ENCODE results near the gene NBEAL2. TPM values are rescaled to one million over a fixed set of nuclear protein-coding genes. Genes with fewer than 3 reads are reported as not detected.
A peak's percentile ranks its signal among the peaks of the same experiment; 100 is the strongest.

The NBEAL2 gene
- total RNA-seq = 100 to 1,000 TPM in 1 of 4 donors, 10 to 100 TPM in 3; 17.4 to 113 (median 33.6) TPM

DNA sequence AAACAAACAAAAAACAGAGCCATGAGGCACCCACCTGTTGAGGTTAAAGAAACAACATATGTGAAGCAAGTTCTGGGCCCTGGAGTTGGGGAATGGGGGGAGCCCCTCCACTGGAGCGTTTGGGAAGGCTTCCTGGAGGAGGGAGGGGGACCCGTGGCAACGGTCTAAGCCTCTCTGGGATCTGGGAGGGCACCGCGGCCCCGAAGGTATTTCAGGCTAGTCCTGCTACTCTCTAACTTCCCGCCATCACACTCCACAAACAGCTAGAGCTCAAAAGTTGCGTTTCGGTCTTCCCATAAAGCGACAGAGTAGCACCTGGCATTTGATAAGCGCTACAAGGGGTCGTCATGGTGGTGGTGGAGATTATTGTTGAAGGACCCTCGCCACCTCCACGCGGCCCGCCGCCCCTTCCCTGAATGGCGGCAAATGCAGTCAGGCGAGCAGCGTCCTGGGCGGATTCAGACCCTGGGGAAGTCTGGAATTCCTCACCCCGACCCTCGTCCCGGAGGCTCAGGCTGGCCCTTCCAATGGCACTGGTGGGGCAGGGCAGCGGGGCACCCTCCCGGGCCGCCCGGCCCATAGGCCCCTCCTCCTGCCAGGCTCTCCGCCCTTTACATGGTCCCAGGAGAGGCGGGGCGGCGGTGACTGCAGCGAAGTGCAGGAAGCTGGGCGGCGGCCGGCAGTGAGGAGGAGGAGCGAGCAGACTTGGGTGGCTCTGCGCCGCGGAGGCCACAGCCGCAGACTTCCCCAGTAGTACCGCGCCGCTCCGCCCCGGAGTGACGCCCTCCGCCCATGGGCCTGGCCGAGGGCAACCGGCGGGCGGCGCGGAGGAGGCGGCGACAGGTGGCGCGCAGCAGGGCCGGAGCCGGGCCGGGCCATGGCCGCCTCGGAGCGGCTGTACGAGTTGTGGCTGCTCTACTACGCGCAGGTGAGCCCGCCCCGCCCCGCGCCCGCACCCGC, at the start of gene NBEAL2:
NBEAL2 (plus strand) TSS at position 682 of the 960 bp plus-strand sequence; CDS start at position 878, 196 bp downstream.
- TF ChIP-seq CTCF (IDR thresholded peaks at IDR 0.05) = no peak
- ATAC-seq (ENCODE audit: low FRiP score) (peak; percentile 84), DNase-seq (ENCODE audit: low spot score) (peak; percentile 83)

GRCh38 chr3:46930166-46930944, 49.1 kb upstream of the NBEAL2 start:
- no peak for TF ChIP-seq CTCF (IDR thresholded peaks at IDR 0.05)
- DNase-seq (ENCODE audit: low spot score) (no peak), ATAC-seq (ENCODE audit: low FRiP score) (no peak)

- no peak for TF ChIP-seq CTCF (IDR thresholded peaks at IDR 0.05)
- DNase-seq (ENCODE audit: low spot score) (no peak), ATAC-seq (ENCODE audit: low FRiP score) (no peak)
Measured at GRCh38 chr3:46930945-46931403, 48.5 kb upstream of the NBEAL2 start.

DNA sequence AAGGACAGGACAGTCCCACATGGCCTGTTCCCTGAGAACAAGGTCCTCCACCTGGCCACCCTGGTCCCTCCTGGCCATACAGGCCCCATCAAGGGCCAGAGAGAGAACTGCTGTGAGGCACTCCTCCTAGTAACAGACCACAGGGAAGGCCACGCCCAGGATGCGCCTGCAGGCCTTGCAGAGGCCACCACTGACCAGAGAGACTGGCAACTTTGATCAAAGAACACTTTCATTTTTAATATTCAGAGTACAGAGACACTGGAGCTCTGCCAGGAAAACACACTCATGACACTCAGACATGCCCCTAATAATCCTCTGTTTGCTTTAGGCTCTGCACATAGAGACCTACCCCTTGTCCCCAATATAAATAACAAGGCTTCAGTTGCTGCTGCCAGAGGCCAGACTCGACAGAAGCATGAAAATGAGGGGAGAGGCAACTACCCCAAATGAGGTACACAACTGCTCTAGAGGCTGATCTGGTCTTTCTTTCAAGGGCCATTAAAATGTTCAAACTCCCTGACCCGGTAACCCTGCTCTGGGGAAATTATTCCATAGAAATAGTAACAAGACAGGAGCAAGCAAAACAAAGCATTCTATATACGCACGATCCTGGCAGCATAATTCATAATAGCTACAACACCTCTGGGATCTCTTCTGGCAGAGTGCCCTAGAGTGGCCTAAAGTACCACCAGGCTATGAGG, 47.7 kb upstream of the NBEAL2 start:
- DNase-seq (ENCODE audit: low spot score) (no peak), ATAC-seq (ENCODE audit: low FRiP score) (no peak)
- no peak for TF ChIP-seq CTCF (IDR thresholded peaks at IDR 0.05)

DNA sequence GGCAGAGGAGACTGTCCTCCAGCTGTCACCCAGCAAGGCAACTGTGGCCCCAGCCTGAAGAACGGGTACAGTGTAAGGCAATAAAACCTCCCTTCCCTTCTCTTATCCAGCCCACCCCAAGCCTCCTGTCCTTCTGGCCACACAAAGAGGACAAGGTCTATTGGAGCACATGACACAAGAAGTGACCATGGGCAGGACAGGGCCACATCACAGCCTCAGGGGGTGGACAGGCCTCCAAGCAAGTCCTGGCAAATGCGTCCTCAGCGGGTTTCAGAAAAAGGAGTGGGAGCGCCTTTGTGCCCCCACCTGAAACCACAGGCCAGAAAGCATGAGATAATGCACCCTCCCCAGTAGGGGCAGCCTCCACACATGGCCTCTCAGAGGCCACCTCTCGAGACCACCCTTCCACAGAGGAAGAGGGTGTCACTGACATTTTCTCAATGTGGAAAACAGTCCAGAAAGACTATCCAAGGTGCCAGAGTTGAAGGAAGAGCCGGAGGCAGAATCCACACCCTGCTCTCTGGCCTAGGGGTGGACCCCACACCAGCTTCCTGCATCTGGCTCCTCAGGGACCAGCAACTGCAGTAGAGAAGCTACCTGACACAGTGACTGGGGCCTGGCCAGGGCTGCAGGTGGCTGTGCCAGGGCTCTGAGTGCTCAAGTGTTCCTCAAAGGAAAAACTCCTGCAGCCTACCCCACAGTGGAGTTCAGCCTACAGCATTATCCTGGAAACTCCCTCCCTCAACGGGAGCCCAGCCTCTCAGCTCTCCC, 46.8 kb upstream of the NBEAL2 start:
- no peak for DNase-seq (ENCODE audit: low spot score)
- TF ChIP-seq CTCF (IDR thresholded peaks at IDR 0.05) = no peak
- ATAC-seq (ENCODE audit: low FRiP score) = no peak

GRCh38 chr3:46933261-46933660, 46.2 kb upstream of the NBEAL2 start:
- ATAC-seq (ENCODE audit: low FRiP score) = no peak
- no peak for TF ChIP-seq CTCF (IDR thresholded peaks at IDR 0.05)
- no peak for DNase-seq (ENCODE audit: low spot score)

Measured in omental fat pad (tissue), 4 donors.